GM18526 (cell line): ENCODE data around the gene MYL3.

Experiments used
- POLR2A ChIP-seq: IDR thresholded peaks from 3 replicates; pipeline ENCODE4 v1.6.1; 2011; ENCODE audit not compliant: insufficient read length; ENCODE audit errors: extremely low read depth

Gene MYL3

GRCh38 chr3:46878781-46879436 lies 15.7 kb upstream of the MYL3 start:
- TF ChIP-seq POLR2A = no peak

GRCh38 chr3:46877406-46878125 lies 14.3 kb upstream of the MYL3 start, which contains the start of gene PTH1R:
PTH1R (plus strand) TSS chr3:46877721; CDS start chr3:46883560, 5,839 bp downstream.
- TF ChIP-seq POLR2A = no peak

GRCh38 chr3:46876313-46877300 lies 13.4 kb upstream of the MYL3 start:
- TF ChIP-seq POLR2A = no peak

- TF ChIP-seq POLR2A = no peak
Observed at GRCh38 chr3:46875560-46875959, 12.3 kb upstream of the MYL3 start.

GRCh38 chr3:46874430-46874829 lies 11.2 kb upstream of the MYL3 start:
- TF ChIP-seq POLR2A = no peak

GRCh38 chr3:46873521-46873920 lies 10.3 kb upstream of the MYL3 start:
- TF ChIP-seq POLR2A = no peak

GRCh38 chr3:46871222-46871621 lies 8.0 kb upstream of the MYL3 start:
- TF ChIP-seq POLR2A = no peak

- TF ChIP-seq POLR2A = no peak
Observed at GRCh38 chr3:46870651-46871050, 7.4 kb upstream of the MYL3 start.

GRCh38 chr3:46869440-46869839 lies 6.2 kb upstream of the MYL3 start:
- no peak for TF ChIP-seq POLR2A

- no peak for TF ChIP-seq POLR2A
Observed at GRCh38 chr3:46868948-46869347, 5.7 kb upstream of the MYL3 start.

- no peak for TF ChIP-seq POLR2A
Observed at GRCh38 chr3:46868287-46868686, 5.0 kb upstream of the MYL3 start.

- no peak for TF ChIP-seq POLR2A
Observed at GRCh38 chr3:46867550-46867898, 4.3 kb upstream of the MYL3 start.

GRCh38 chr3:46866720-46867549 lies 3.7 kb upstream of the MYL3 start:
- TF ChIP-seq POLR2A = no peak

- no peak for TF ChIP-seq POLR2A
Observed at GRCh38 chr3:46866032-46866595, 2.9 kb upstream of the MYL3 start.
